GM12878 (cell line): ENCODE data around the gene ARMS2. TPM values are rescaled to one million over a fixed set of nuclear protein-coding genes. Genes with fewer than 3 reads are reported as not detected.

Experiments used
- ATAC-seq: fragments of 200-7000 bp; cut with Tn5 transposase; 3 replicates; pipeline ENCODE4 v1.9.1; 2020; ENCODE audit warnings: mild to moderate bottlenecking, moderate library complexity
- BruUV-seq: library from RNA; stranded (reverse); fragments of 400-500 nt; replicated peaks from 2 replicates; lab custom pipeline; 2021; lab: Mats Ljungman, UMichigan
- CTCF ChIA-PET: fragments of 300-600 bp; sonication (Branson Sonifier 250); formaldehyde crosslinking; extraction: SDS; loops from one replicate; lab custom pipeline; 2021; ENCODE audit warnings: inconsistent platforms; lab: Yijun Ruan, JAX
- POLR2A ChIA-PET: fragments of 350-600 bp; formaldehyde crosslinking; extraction: SDS; loops from one replicate; lab custom pipeline; 2021; ENCODE audit warnings: inconsistent platforms; lab: Charles Lee
- RAD21 ChIA-PET: fragments of 300-600 bp; sonication (Branson Sonifier 250); formaldehyde crosslinking; loops from one replicate; lab custom pipeline; 2023; ENCODE audit warnings: antibody characterized with exemption; ENCODE audit not compliant: unreplicated experiment; lab: Charles Lee
- SMC1A ChIA-PET: fragments of 300-600 bp; sonication (Branson Sonifier 250); formaldehyde crosslinking; loops from one replicate; lab custom pipeline; 2023; ENCODE audit not compliant: unreplicated experiment, uncharacterized antibody; lab: Charles Lee
- DNase-seq: peaks from one replicate; pipeline ENCODE4 v3.0.0-alpha.2; 2011; ENCODE audit warnings: low read depth, low spot score
- FAIRE-seq: peaks from 3 replicates; lab custom pipeline; 2011; peaks lifted over from hg19 to GRCh38; lab: Jason Lieb, UNC
- H2AFZ ChIP-seq: 2 replicates; pipeline ENCODE4 v1.6.0; 2011; ENCODE audit warnings: low read depth, low read length, control low read depth; ENCODE audit not compliant: control insufficient read depth
- H3K27ac ChIP-seq: 2 replicates; pipeline ENCODE4 v1.5.1; 2011; ENCODE audit warnings: control low read depth; ENCODE audit not compliant: control insufficient read depth, insufficient read depth
- H3K27me3 ChIP-seq, 2 experiments: replicated peaks in 1 of 2; 2 replicates each; pipeline versions ENCODE4 v1.6.0 to v1.6.1; 2011; ENCODE audit warnings: low read length in 1 of 2; ENCODE audit not compliant: control insufficient read depth in 2 of 2, insufficient read depth in 2 of 2
- H3K36me3 ChIP-seq, 2 experiments: 2 replicates each; pipeline ENCODE4 v1.5.1; 2011; ENCODE audit warnings: low read length in 1 of 2; ENCODE audit not compliant: control insufficient read depth in 2 of 2, insufficient read depth in 2 of 2
- H3K4me1 ChIP-seq: 2 replicates; pipeline ENCODE4 v1.6.1; 2011; ENCODE audit warnings: mild to moderate bottlenecking, low read length, moderate library complexity, mixed read lengths; ENCODE audit not compliant: control insufficient read depth, insufficient read depth
- H3K4me2 ChIP-seq: 2 replicates; pipeline ENCODE4 v1.6.0; 2011; ENCODE audit warnings: control low read depth; ENCODE audit not compliant: control insufficient read depth, insufficient read depth
- H3K4me3 ChIP-seq: fragments of 200-600 bp; sonication (generic); 2 replicates; pipeline ENCODE4 v1.5.1; 2016
- H3K79me2 ChIP-seq: 2 replicates; pipeline ENCODE4 v1.6.0; 2011; ENCODE audit warnings: low read length; ENCODE audit not compliant: control insufficient read depth, insufficient read depth
- H3K9ac ChIP-seq: 2 replicates; pipeline ENCODE4 v1.8.0; 2011; ENCODE audit warnings: low read length, control low read depth, mixed read lengths; ENCODE audit not compliant: control insufficient read depth, insufficient read depth
- H3K9me3 ChIP-seq: replicated peaks from 3 replicates; pipeline ENCODE4 v1.5.1; 2011; ENCODE audit warnings: mild to moderate bottlenecking, low read length; ENCODE audit not compliant: control insufficient read depth, insufficient read depth
- H4K20me1 ChIP-seq: 2 replicates; pipeline ENCODE4 v1.6.0; 2011; ENCODE audit not compliant: control insufficient read depth, insufficient read depth
- CBX3 ChIP-seq: fragments of 200-600 bp; sonication (generic); IDR thresholded peaks from 2 replicates; pipeline ENCODE4 v1.6.1; 2016; ENCODE audit warnings: low read depth, borderline replicate concordance
- FOXK2 ChIP-seq: fragments of 450-650 bp; IDR thresholded peaks from 2 replicates; pipeline ENCODE4 v1.6.1; 2017; ENCODE audit warnings: mild to moderate bottlenecking, moderate library complexity
- KAT2A ChIP-seq: conservative IDR thresholded peaks from 2 replicates; pipeline ENCODE4 v1.6.1; 2011; ENCODE audit warnings: low read depth, low read length; ENCODE audit not compliant: control insufficient read depth
- MTA2 ChIP-seq: fragments of 450-650 bp; IDR thresholded peaks from 2 replicates; pipeline ENCODE4 v1.6.1; 2016; ENCODE audit warnings: low read depth, mild to moderate bottlenecking, moderate library complexity
- SIX5 ChIP-seq: IDR thresholded peaks from 2 replicates; pipeline ENCODE4 v1.6.1; 2011; ENCODE audit warnings: mild to moderate bottlenecking, low read depth, low read length, moderate library complexity; ENCODE audit not compliant: severe bottlenecking
- SREBF2 ChIP-seq: IDR thresholded peaks from 2 replicates; pipeline ENCODE4 v1.6.1; 2012; ENCODE audit warnings: mild to moderate bottlenecking, low read length
- TAF1 ChIP-seq: IDR thresholded peaks from 2 replicates; pipeline ENCODE4 v1.6.1; 2011; ENCODE audit warnings: mild to moderate bottlenecking, low read depth, low read length, borderline replicate concordance
- ZNF384 ChIP-seq: IDR thresholded peaks from 2 replicates; pipeline ENCODE4 v1.6.1; 2012; ENCODE audit warnings: low read depth, mild to moderate bottlenecking, low read length, improper control_type of control experiment, borderline replicate concordance
- WGBS: methylation state at CpG from one replicate; pipeline ENCODE4 v1.1.6; 2016; ENCODE audit warnings: low lambda C conversion rate; ENCODE audit not compliant: insufficient replicate concordance, insufficient coverage; ENCODE audit errors: missing lambda C conversion rate; 5-methylcytosine and 5-hydroxymethylcytosine counted together
- in situ Hi-C: fragments of 300-500 bp; cut with MboI; formaldehyde crosslinking; loops from 9 replicates; pipeline ENCODE4 v1.14.3; 2018; ENCODE audit warnings: mixed read lengths
- intact Hi-C: fragments of 100-400 bp; cut with micrococcal nuclease; formaldehyde crosslinking; loops from one replicate; pipeline ENCODE4 v1.14.2; 2022; ENCODE audit not compliant: unreplicated experiment
- polyA plus RNA-seq, 11 experiments: library from polyadenylated mRNA; depleted of rRNA in 4 of 11; unstranded in 6 of 11; stranded (reverse) in 5 of 11; fragments of >200 nt; fragmentation: Nextera tagmentation in 4 of 11; fragmentation: Illumina TruSeq in 1 of 11; extraction: Ambion mirVana in 4 of 11; extraction: Trizol in 1 of 11; gene quantifications; 1 replicate in 1 of 11; 2 replicates in 10 of 11; pipeline versions ENCODE4 v1.2.1 to v1.2.3, GENCODE V29; 2011 to 2016; ENCODE audit warnings: inconsistent platforms in 2 of 11, missing spikeins in 2 of 11, low read depth in 1 of 11
- total RNA-seq, 4 experiments: library from RNA; depleted of rRNA in 3 of 4; stranded (reverse); fragments of >200 nt in 3 of 4; fragmentation: Illumina TruSeq in 1 of 4; extraction: Trizol in 1 of 4; gene quantifications; 2 replicates each; pipeline versions ENCODE4 v1.2.1 to v1.2.3, GENCODE V29; 2013 to 2021
- TF ChIP-seq, protein P1 (sequence below): fragments of 450-650 bp; IDR thresholded peaks from 2 replicates; pipeline ENCODE4 v1.6.1; 2017; ENCODE audit warnings: mild to moderate bottlenecking, moderate library complexity
- TF ChIP-seq, protein P2 (sequence below): IDR thresholded peaks from 2 replicates; pipeline ENCODE4 v1.6.1; 2012; ENCODE audit warnings: low read depth, low read length, improper control_type of control experiment
- TF ChIP-seq, protein P3 (sequence below): fragments of 450-650 bp; IDR thresholded peaks from 2 replicates; pipeline ENCODE4 v1.6.1; 2016; ENCODE audit warnings: mild to moderate bottlenecking

The ARMS2 gene
- total and polyA plus RNA-seq, 10 of the 15 experiments (the other 5 are each of a cell fraction or from before 2014, with no cell fraction given): not detected

DNA sequence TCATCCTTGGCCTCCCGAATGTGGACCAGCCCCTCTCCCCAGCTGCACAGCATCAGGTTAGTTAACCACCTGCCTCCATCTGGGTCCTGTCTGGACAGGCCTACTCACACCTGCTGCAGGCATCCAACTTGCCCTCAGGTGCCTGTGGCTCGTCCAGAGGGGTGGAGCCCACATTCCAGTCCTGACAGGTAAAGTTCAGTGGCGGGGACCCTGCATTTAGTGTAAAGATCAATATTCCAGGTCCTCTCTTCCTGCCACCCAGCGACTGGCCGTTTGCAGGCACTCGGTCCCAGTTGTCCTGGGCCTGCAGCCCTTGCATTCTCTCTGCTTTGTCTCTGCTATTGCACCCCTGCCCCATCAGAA lies 21.9 kb downstream of the ARMS2 start (continued):
- TF ChIP-seq, protein P1, sequence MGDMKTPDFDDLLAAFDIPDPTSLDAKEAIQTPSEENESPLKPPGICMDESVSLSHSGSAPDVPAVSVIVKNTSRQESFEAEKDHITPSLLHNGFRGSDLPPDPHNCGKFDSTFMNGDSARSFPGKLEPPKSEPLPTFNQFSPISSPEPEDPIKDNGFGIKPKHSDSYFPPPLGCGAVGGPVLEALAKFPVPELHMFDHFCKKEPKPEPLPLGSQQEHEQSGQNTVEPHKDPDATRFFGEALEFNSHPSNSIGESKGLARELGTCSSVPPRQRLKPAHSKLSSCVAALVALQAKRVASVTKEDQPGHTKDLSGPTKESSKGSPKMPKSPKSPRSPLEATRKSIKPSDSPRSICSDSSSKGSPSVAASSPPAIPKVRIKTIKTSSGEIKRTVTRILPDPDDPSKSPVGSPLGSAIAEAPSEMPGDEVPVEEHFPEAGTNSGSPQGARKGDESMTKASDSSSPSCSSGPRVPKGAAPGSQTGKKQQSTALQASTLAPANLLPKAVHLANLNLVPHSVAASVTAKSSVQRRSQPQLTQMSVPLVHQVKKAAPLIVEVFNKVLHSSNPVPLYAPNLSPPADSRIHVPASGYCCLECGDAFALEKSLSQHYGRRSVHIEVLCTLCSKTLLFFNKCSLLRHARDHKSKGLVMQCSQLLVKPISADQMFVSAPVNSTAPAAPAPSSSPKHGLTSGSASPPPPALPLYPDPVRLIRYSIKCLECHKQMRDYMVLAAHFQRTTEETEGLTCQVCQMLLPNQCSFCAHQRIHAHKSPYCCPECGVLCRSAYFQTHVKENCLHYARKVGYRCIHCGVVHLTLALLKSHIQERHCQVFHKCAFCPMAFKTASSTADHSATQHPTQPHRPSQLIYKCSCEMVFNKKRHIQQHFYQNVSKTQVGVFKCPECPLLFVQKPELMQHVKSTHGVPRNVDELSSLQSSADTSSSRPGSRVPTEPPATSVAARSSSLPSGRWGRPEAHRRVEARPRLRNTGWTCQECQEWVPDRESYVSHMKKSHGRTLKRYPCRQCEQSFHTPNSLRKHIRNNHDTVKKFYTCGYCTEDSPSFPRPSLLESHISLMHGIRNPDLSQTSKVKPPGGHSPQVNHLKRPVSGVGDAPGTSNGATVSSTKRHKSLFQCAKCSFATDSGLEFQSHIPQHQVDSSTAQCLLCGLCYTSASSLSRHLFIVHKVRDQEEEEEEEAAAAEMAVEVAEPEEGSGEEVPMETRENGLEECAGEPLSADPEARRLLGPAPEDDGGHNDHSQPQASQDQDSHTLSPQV: no peak

DNA sequence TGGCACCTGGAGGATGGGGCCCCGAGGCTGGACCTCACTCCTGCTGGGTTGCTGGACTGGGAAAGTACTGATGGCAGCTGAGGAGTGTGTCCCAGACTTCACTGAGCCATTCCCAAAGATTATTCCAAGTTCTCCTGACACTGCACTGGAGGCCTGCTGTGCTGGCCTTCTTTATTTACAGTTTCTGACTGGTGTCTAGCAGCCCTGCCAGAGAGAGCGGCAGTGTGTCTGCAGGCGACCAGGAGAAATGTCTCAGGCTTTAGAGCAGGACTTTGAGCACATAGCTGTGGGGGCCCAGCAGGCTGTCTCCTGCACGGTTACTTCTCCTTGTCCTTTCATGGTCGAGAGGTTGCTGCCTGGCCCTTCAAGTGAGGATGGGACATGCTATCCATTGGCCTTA lies 23.0 kb downstream of the ARMS2 start:
- no peaks in the 10 kb centered on the region for H3K36me3 ChIP-seq
- H3K4me1 ChIP-seq: no peaks in the 10 kb centered on the region
- intact Hi-C loops: no loop called here
- no peak overlapping the region for H3K4me2 ChIP-seq
- no TSS peak for BruUV-seq
- no peak for DNase-seq
- in situ Hi-C loops: no loop called here
- ChIA-PET SMC1A (no interaction called here), CTCF (interaction anchor here (0.7 kb wide), 1 partner anchor 18 kb away, joined by 3 read pairs; no protein-coding TSS in a partner anchor), POLR2A (no interaction called here), RAD21 (no interaction called here)
- H3K27me3 ChIP-seq: peaks cover 0 to 2% of the 10 kb centered on the region in 2 experiments; a peak in 2 of 4 replicates
- H3K79me2 ChIP-seq: no peaks in the 10 kb centered on the region
- no peak overlapping the region for H3K27ac ChIP-seq
- WGBS: 11% methylated on average over 5 of the region's 5 CpGs
- no peaks in the 10 kb centered on the region for H3K9me3 ChIP-seq
- no peak overlapping the region for H2AFZ ChIP-seq
- H3K9ac ChIP-seq: no peak overlapping the region
- ATAC-seq: no peak
- no peaks in the 10 kb centered on the region for H4K20me1 ChIP-seq
- no peak for TF ChIP-seq MTA2
- no peak for TF ChIP-seq SIX5
- TF ChIP-seq ZNF384: no peak
- TF ChIP-seq KAT2A: no peak
- TF ChIP-seq CBX3: no peak
- TF ChIP-seq, protein P2, sequence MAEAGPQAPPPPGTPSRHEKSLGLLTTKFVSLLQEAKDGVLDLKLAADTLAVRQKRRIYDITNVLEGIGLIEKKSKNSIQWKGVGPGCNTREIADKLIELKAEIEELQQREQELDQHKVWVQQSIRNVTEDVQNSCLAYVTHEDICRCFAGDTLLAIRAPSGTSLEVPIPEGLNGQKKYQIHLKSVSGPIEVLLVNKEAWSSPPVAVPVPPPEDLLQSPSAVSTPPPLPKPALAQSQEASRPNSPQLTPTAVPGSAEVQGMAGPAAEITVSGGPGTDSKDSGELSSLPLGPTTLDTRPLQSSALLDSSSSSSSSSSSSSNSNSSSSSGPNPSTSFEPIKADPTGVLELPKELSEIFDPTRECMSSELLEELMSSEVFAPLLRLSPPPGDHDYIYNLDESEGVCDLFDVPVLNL: no peak
- TF ChIP-seq TAF1: no peak
- TF ChIP-seq SREBF2: no peak
- no peak for TF ChIP-seq FOXK2
- TF ChIP-seq, protein P3, sequence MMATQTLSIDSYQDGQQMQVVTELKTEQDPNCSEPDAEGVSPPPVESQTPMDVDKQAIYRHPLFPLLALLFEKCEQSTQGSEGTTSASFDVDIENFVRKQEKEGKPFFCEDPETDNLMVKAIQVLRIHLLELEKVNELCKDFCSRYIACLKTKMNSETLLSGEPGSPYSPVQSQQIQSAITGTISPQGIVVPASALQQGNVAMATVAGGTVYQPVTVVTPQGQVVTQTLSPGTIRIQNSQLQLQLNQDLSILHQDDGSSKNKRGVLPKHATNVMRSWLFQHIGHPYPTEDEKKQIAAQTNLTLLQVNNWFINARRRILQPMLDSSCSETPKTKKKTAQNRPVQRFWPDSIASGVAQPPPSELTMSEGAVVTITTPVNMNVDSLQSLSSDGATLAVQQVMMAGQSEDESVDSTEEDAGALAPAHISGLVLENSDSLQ: no peak
- no peak overlapping the region for H3K4me3 ChIP-seq
- no peak for FAIRE-seq
